Epithelial cell of prostate (primary cell): ENCODE results near the gene TIE1.
A peak's percentile ranks its signal among the peaks of the same experiment; 100 is the strongest.

Experiments
- DNase-seq: peaks from one replicate; pipeline ENCODE4 v3.0.0-alpha.2; 2011; ENCODE audit warnings: low read depth, low spot score
- H3K27ac ChIP-seq: fragments of 450-650 bp; 2 replicates; pipeline ENCODE4 v1.5.1; 2017; ENCODE audit warnings: mild to moderate bottlenecking

Gene TIE1

GRCh38 chr1:43300378-43301094 lies at the start of gene TIE1:
TIE1 (plus strand) TSS chr1:43300982; CDS start chr1:43301072, 90 bp downstream.
- no peak within 1 kb of the TSS for H3K27ac ChIP-seq
- DNase-seq, result no peak

GRCh38 chr1:43251024-43251423 lies 49.8 kb upstream of the TIE1 start:
- DNase-seq, result no peak
- H3K27ac ChIP-seq, result no peak overlapping the region

- no peak for DNase-seq
- no peak overlapping the region for H3K27ac ChIP-seq
Measured at GRCh38 chr1:43252225-43252624, 48.6 kb upstream of the TIE1 start.

- DNase-seq, result no peak
- H3K27ac ChIP-seq, result no peak overlapping the region
Measured at GRCh38 chr1:43253173-43253572, 47.6 kb upstream of the TIE1 start.

- no peak for DNase-seq
- H3K27ac ChIP-seq, result no peak overlapping the region
Measured at GRCh38 chr1:43253876-43254275, 46.9 kb upstream of the TIE1 start.

GRCh38 chr1:43255438-43256210 lies 45.2 kb upstream of the TIE1 start:
- DNase-seq, result no peak
- H3K27ac ChIP-seq, result no peak overlapping the region

GRCh38 chr1:43256675-43257570 lies 43.9 kb upstream of the TIE1 start:
- peak; percentile 37 for DNase-seq
- H3K27ac ChIP-seq, result peak overlapping the region; percentile 7

GRCh38 chr1:43258370-43258769 lies 42.4 kb upstream of the TIE1 start:
- no peak overlapping the region for H3K27ac ChIP-seq
- no peak for DNase-seq

GRCh38 chr1:43265431-43265830 lies 35.4 kb upstream of the TIE1 start:
- no peak for DNase-seq

GRCh38 chr1:43266881-43267280 lies 33.9 kb upstream of the TIE1 start:
- no peak for DNase-seq
- H3K27ac ChIP-seq, result no peak overlapping the region

More at GRCh38 chr1:43265431-43265830, 35.4 kb upstream of the TIE1 start:
- H3K27ac ChIP-seq, result no peak overlapping the region

- no peak for DNase-seq
- H3K27ac ChIP-seq, result no peak overlapping the region
Measured at GRCh38 chr1:43267291-43267805, 33.4 kb upstream of the TIE1 start.

- no peak overlapping the region for H3K27ac ChIP-seq
Measured at GRCh38 chr1:43267818-43268425, 32.9 kb upstream of the TIE1 start.

GRCh38 chr1:43269627-43270375 lies 31.0 kb upstream of the TIE1 start, which contains the start of gene TMEM125:
TMEM125 (plus strand) TSS chr1:43269983; CDS start chr1:43272723, 2,740 bp downstream.
- H3K27ac ChIP-seq, result peak within 1 kb of the TSS; percentile 51
- DNase-seq, result no peak

More at GRCh38 chr1:43267818-43268425, 32.9 kb upstream of the TIE1 start:
- no peak for DNase-seq

GRCh38 chr1:43270421-43271095 lies 30.2 kb upstream of the TIE1 start:
- DNase-seq, result peak; percentile 53
- peak overlapping the region; percentile 51 for H3K27ac ChIP-seq

- H3K27ac ChIP-seq, result peak overlapping the region; percentile 51
- DNase-seq, result no peak
Measured at GRCh38 chr1:43271186-43272118, 29.3 kb upstream of the TIE1 start.

- H3K27ac ChIP-seq, result no peak overlapping the region
- DNase-seq, result no peak
Measured at GRCh38 chr1:43272161-43272560, 28.6 kb upstream of the TIE1 start.
